ENCODE results near the gene SLC35E3. TPM values are rescaled to one million over a fixed set of nuclear protein-coding genes. Genes with fewer than 3 reads are reported as not detected.
"Not testable (repeated sequence)": the region's sequence is repeated elsewhere in the genome, so short reads cannot be mapped to it uniquely, and the experiment has no call there.

The SLC35E3 gene
- total and polyA plus RNA-seq, 7 experiments from 2014 or later, result 4.8 to 12.1 (median 9.2) TPM

GRCh38 chr12:68811573-68811972, 65.6 kb downstream of the SLC35E3 start:
- Histone ChIP-seq H3K4me1 (ENCODE audit: control insufficient read depth in 2 of 2, insufficient read depth in 2 of 2, low read length in 2 of 2) (peaks cover 3 to 17% of the 10 kb centered on the region in 2 donors), H3K36me3 (ENCODE audit: control insufficient read depth in 2 of 3, insufficient read depth in 3 of 3, low read length in 3 of 3) (peaks cover 0 to 27% (median 4%) of the 10 kb centered on the region in 3 experiments)
- Mint-ChIP-seq H3K27ac (peak overlapping the region in 3 of 9 donors; percentile 18 to 55 (median 33)), H3K4me3 (peak overlapping the region in 2 of 10 donors; percentile 45 to 83), H3K36me3 (peaks cover 5 to 46% (median 22%) of the 10 kb centered on the region in 5 donors), H3K4me1 (peaks cover 22 to 78% (median 55%) of the 10 kb centered on the region in 7 donors)
- H3K9me3 Mint-ChIP-seq; DNase-seq; intact Hi-C loops (cut with micrococcal nuclease); H3K4me3 ChIP-seq (ENCODE audit: low read length); H3K27me3 ChIP-seq (ENCODE audit: control insufficient read depth in 2 of 2, insufficient read depth in 2 of 2, low read length in 2 of 2); H3K9me3 ChIP-seq (ENCODE audit: control insufficient read depth in 2 of 3, low read length in 3 of 3); H3K27me3 Mint-ChIP-seq; ATAC-seq; H3K27ac ChIP-seq (ENCODE audit: low read depth, low read length): not testable (repeated sequence)
- CTCF ChIA-PET, result interaction anchor here (0.5 to 0.6 kb wide), 2 partner anchors 37 to 1456 kb away, joined by 3 to 4 read pairs; no protein-coding TSS in a partner anchor
- POLR2A ChIA-PET, result interaction anchor here (2.0 kb wide), 1 partner anchor 38 kb away, joined by 7 read pairs; no protein-coding TSS in a partner anchor

GRCh38 chr12:68812553-68813241, 66.7 kb downstream of the SLC35E3 start:
- POLR2A ChIA-PET, result interaction anchor here (0.5 to 2.0 kb wide), 2 partner anchors 39 to 1113 kb away, joined by 3 to 7 read pairs; no protein-coding TSS in a partner anchor
- intact Hi-C loops (cut with micrococcal nuclease), result no loop called here
- H3K27ac ChIP-seq (ENCODE audit: low read depth, low read length), result no peak overlapping the region

GRCh38 chr12:68813242-68813593, 67.2 kb downstream of the SLC35E3 start:
- peaks cover 22 to 66% (median 50%) of the 10 kb centered on the region in 7 donors for H3K4me1 Mint-ChIP-seq
- DNase-seq, result no peak
- no peaks in the 10 kb centered on the region for H3K27me3 Mint-ChIP-seq
- Histone ChIP-seq H3K4me3 (ENCODE audit: low read length) (no peak overlapping the region), H3K4me1 (ENCODE audit: control insufficient read depth in 2 of 2, insufficient read depth in 2 of 2, low read length in 2 of 2) (peaks cover 3 to 11% of the 10 kb centered on the region in 2 donors), H3K27ac (ENCODE audit: low read depth, low read length) (no peak overlapping the region), H3K9me3 (ENCODE audit: control insufficient read depth in 2 of 3, low read length in 3 of 3) (no peaks in the 10 kb centered on the region), H3K36me3 (ENCODE audit: control insufficient read depth in 2 of 3, insufficient read depth in 3 of 3, low read length in 3 of 3) (peaks cover 0 to 34% (median 4%) of the 10 kb centered on the region in 3 experiments), H3K27me3 (ENCODE audit: control insufficient read depth in 2 of 2, insufficient read depth in 2 of 2, low read length in 2 of 2) (no peaks in the 10 kb centered on the region)
- peaks cover 5 to 53% (median 25%) of the 10 kb centered on the region in 5 donors for H3K36me3 Mint-ChIP-seq
- ChIA-PET CTCF (interaction anchor here (1.5 kb wide), 1 partner anchor 17 kb away, joined by 3 read pairs; no protein-coding TSS in a partner anchor), POLR2A (interaction anchor here (0.5 to 2.0 kb wide), 2 partner anchors 40 to 1113 kb away, joined by 3 to 7 read pairs; no protein-coding TSS in a partner anchor)
- peak overlapping the region in 6 of 9 donors; percentile 5 to 56 (median 26) for H3K27ac Mint-ChIP-seq
- peak overlapping the region in 4 of 10 donors; percentile 8 to 62 (median 21) for H3K4me3 Mint-ChIP-seq
- no peaks in the 10 kb centered on the region for H3K9me3 Mint-ChIP-seq
- no peak for ATAC-seq
- intact Hi-C loops (cut with micrococcal nuclease), result no loop called here

More at GRCh38 chr12:68812553-68813241, 66.7 kb downstream of the SLC35E3 start:
- peaks cover 3 to 11% of the 10 kb centered on the region in 2 donors for H3K4me1 ChIP-seq (ENCODE audit: control insufficient read depth in 2 of 2, insufficient read depth in 2 of 2, low read length in 2 of 2)
- Mint-ChIP-seq H3K4me1 (peaks cover 22 to 66% (median 50%) of the 10 kb centered on the region in 7 donors), H3K4me3 (peak overlapping the region in 4 of 10 donors; percentile 8 to 62 (median 21)), H3K27me3 (no peaks in the 10 kb centered on the region), H3K9me3 (no peaks in the 10 kb centered on the region), H3K27ac (peak overlapping the region in 7 of 9 donors; percentile 5 to 59 (median 38)), H3K36me3 (peaks cover 5 to 53% (median 25%) of the 10 kb centered on the region in 5 donors)
- ATAC-seq (no peak), DNase-seq (no peak)
- CTCF ChIA-PET, result interaction anchor here (0.6 to 1.5 kb wide), 2 partner anchors 18 to 125 kb away, joined by 3 read pairs; no protein-coding TSS in a partner anchor
- H3K27me3 ChIP-seq (ENCODE audit: control insufficient read depth in 2 of 2, insufficient read depth in 2 of 2, low read length in 2 of 2), result no peaks in the 10 kb centered on the region
- H3K9me3 ChIP-seq (ENCODE audit: control insufficient read depth in 2 of 3, low read length in 3 of 3), result no peaks in the 10 kb centered on the region
- H3K4me3 ChIP-seq (ENCODE audit: low read length), result no peak overlapping the region
- peaks cover 0 to 36% (median 4%) of the 10 kb centered on the region in 3 experiments for H3K36me3 ChIP-seq (ENCODE audit: control insufficient read depth in 2 of 3, insufficient read depth in 3 of 3, low read length in 3 of 3)

- peaks cover 0 to 5% of the 10 kb centered on the region in 2 donors for H3K4me1 ChIP-seq (ENCODE audit: control insufficient read depth in 2 of 2, insufficient read depth in 2 of 2, low read length in 2 of 2)
- DNase-seq, result no peak
- peaks cover 22 to 62% (median 51%) of the 10 kb centered on the region in 7 donors for H3K4me1 Mint-ChIP-seq
- peak overlapping the region in 5 of 9 donors; percentile 0 to 46 (median 20) for H3K27ac Mint-ChIP-seq
- H3K36me3 ChIP-seq (ENCODE audit: control insufficient read depth in 2 of 3, insufficient read depth in 3 of 3, low read length in 3 of 3), result peaks cover 0 to 43% (median 9%) of the 10 kb centered on the region in 3 experiments
- intact Hi-C loops (cut with micrococcal nuclease), result no loop called here
- H3K27ac ChIP-seq (ENCODE audit: low read depth, low read length), result no peak overlapping the region
- no peaks in the 10 kb centered on the region for H3K9me3 Mint-ChIP-seq
- H3K4me3 Mint-ChIP-seq, result peak overlapping the region in 3 of 10 donors; percentile 2 to 41 (median 35)
- ChIA-PET POLR2A (interaction anchor here (0.6 kb wide), 1 partner anchor 452 kb away, joined by 4 read pairs; no protein-coding TSS in a partner anchor), CTCF (no interaction called here)
- peaks cover 5 to 52% (median 20%) of the 10 kb centered on the region in 5 donors for H3K36me3 Mint-ChIP-seq
- no peak overlapping the region for H3K4me3 ChIP-seq (ENCODE audit: low read length)
- H3K9me3 ChIP-seq (ENCODE audit: control insufficient read depth in 2 of 3, low read length in 3 of 3), result no peaks in the 10 kb centered on the region
- no peaks in the 10 kb centered on the region for H3K27me3 ChIP-seq (ENCODE audit: control insufficient read depth in 2 of 2, insufficient read depth in 2 of 2, low read length in 2 of 2)
- no peak for ATAC-seq
- H3K27me3 Mint-ChIP-seq, result no peaks in the 10 kb centered on the region
Measured at GRCh38 chr12:68814490-68815231, 68.7 kb downstream of the SLC35E3 start.

GRCh38 chr12:68815232-68815927, 69.4 kb downstream of the SLC35E3 start:
- H3K27ac ChIP-seq (ENCODE audit: low read depth, low read length), result no peak overlapping the region
- no peaks in the 10 kb centered on the region for H3K27me3 ChIP-seq (ENCODE audit: control insufficient read depth in 2 of 2, insufficient read depth in 2 of 2, low read length in 2 of 2)
- peaks cover 0 to 41% (median 9%) of the 10 kb centered on the region in 3 experiments for H3K36me3 ChIP-seq (ENCODE audit: control insufficient read depth in 2 of 3, insufficient read depth in 3 of 3, low read length in 3 of 3)
- Mint-ChIP-seq H3K4me1 (peaks cover 22 to 63% (median 47%) of the 10 kb centered on the region in 7 donors), H3K27me3 (no peaks in the 10 kb centered on the region), H3K4me3 (peak overlapping the region in 4 of 10 donors; percentile 0 to 41 (median 12)), H3K36me3 (peaks cover 5 to 50% (median 20%) of the 10 kb centered on the region in 5 donors), H3K27ac (peak overlapping the region in 6 of 9 donors; percentile 2 to 74 (median 17)), H3K9me3 (no peaks in the 10 kb centered on the region)
- H3K4me3 ChIP-seq (ENCODE audit: low read length), result no peak overlapping the region
- DNase-seq (no peak), ATAC-seq (no peak)
- intact Hi-C loops (cut with micrococcal nuclease), result no loop called here
- H3K9me3 ChIP-seq (ENCODE audit: control insufficient read depth in 2 of 3, low read length in 3 of 3), result no peaks in the 10 kb centered on the region
- ChIA-PET POLR2A (interaction anchor here (0.5 to 0.6 kb wide), 2 partner anchors 160 to 453 kb away, joined by 3 to 4 read pairs; no protein-coding TSS in a partner anchor), CTCF (no interaction called here)
- peaks cover 0 to 5% of the 10 kb centered on the region in 2 donors for H3K4me1 ChIP-seq (ENCODE audit: control insufficient read depth in 2 of 2, insufficient read depth in 2 of 2, low read length in 2 of 2)

All from naive thymus-derived CD4-positive, alpha-beta T cell (primary cell).